Neutrophil (primary cell): Measurements from ENCODE around the gene ATG5.

ENCODE experiments used
- H3K27ac ChIP-seq: fragments of 200-600 bp; sonication (generic); 2 replicates; pipeline ENCODE4 v1.5.1; 2016; ENCODE audit warnings: mild to moderate bottlenecking, moderate library complexity
- H3K27me3 ChIP-seq: fragments of 200-600 bp; sonication (generic); 2 replicates; pipeline ENCODE4 v1.6.0; 2016; ENCODE audit warnings: mild to moderate bottlenecking
- H3K36me3 ChIP-seq: fragments of 200-600 bp; sonication (generic); 2 replicates; pipeline ENCODE4 v1.5.1; 2017
- H3K4me1 ChIP-seq, 2 experiments: fragments of 200-600 bp in 1 of 2; sonication (generic) in 1 of 2; 1 replicate in 1 of 2; 2 replicates in 1 of 2; pipeline versions ENCODE4 v1.5.1 to v1.6.1; 2013 to 2016; ENCODE audit warnings: low read depth in 1 of 2, low read length in 1 of 2, mild to moderate bottlenecking in 1 of 2, moderate library complexity in 1 of 2; ENCODE audit not compliant: control insufficient read depth in 1 of 2, insufficient read depth in 1 of 2
- H3K4me3 ChIP-seq, 2 experiments: fragments of 200-600 bp in 1 of 2; sonication (generic) in 1 of 2; 1 replicate in 1 of 2; 2 replicates in 1 of 2; pipeline ENCODE4 v1.5.1; 2013 to 2016; ENCODE audit warnings: low read depth in 1 of 2, low read length in 1 of 2, mild to moderate bottlenecking in 1 of 2, moderate library complexity in 1 of 2
- H3K9me3 ChIP-seq: fragments of 200-600 bp; sonication (generic); 2 replicates; pipeline ENCODE4 v1.5.1; 2016
- CTCF ChIP-seq: fragments of 200-600 bp; sonication (generic); IDR thresholded peaks from 2 replicates; pipeline ENCODE4 v1.5.1; 2016; ENCODE audit warnings: antibody characterized with exemption

ATG5 gene

GRCh38 chr6:106165885-106166485 lies 159.6 kb downstream of the ATG5 start:
- Histone ChIP-seq H3K4me3 (no peak overlapping the region), H3K27ac (no peak overlapping the region)

GRCh38 chr6:106163966-106164877 lies 161.3 kb downstream of the ATG5 start:
- TF ChIP-seq CTCF = no peak
- H3K9me3 ChIP-seq = no peaks in the 10 kb centered on the region
- H3K27ac ChIP-seq = peak overlapping the region; percentile 94

More at GRCh38 chr6:106165885-106166485, 159.6 kb downstream of the ATG5 start:
- Histone ChIP-seq H3K9me3 (no peaks in the 10 kb centered on the region), H3K4me1 (peaks cover 22 to 23% of the 10 kb centered on the region in 2 experiments), H3K27me3 (no peaks in the 10 kb centered on the region), H3K36me3 (no peaks in the 10 kb centered on the region)
- no peak for TF ChIP-seq CTCF

GRCh38 chr6:106163446-106163965 lies 162.1 kb downstream of the ATG5 start:
- H3K9me3 ChIP-seq = no peaks in the 10 kb centered on the region
- peak; percentile 48 for TF ChIP-seq CTCF
- H3K27me3 ChIP-seq = no peaks in the 10 kb centered on the region
- peak overlapping the region; percentile 94 for H3K27ac ChIP-seq
- peak overlapping the region; percentile 37 to 43 for H3K4me3 ChIP-seq
- H3K36me3 ChIP-seq = no peaks in the 10 kb centered on the region
- peaks cover 22 to 23% of the 10 kb centered on the region in 2 experiments for H3K4me1 ChIP-seq

More at GRCh38 chr6:106163966-106164877, 161.3 kb downstream of the ATG5 start:
- H3K36me3 ChIP-seq = no peaks in the 10 kb centered on the region
- H3K4me3 ChIP-seq = peak overlapping the region; percentile 37 to 43
- H3K27me3 ChIP-seq = no peaks in the 10 kb centered on the region
- peaks cover 22 to 23% of the 10 kb centered on the region in 2 experiments for H3K4me1 ChIP-seq

GRCh38 chr6:106162921-106163320 lies 162.6 kb downstream of the ATG5 start:
- Histone ChIP-seq H3K4me3 (no peak overlapping the region), H3K4me1 (peaks cover 22 to 23% of the 10 kb centered on the region in 2 experiments), H3K27ac (peak overlapping the region; percentile 94)

More at GRCh38 chr6:106162921-106163320, 162.6 kb downstream of the ATG5 start:
- Histone ChIP-seq H3K36me3 (no peaks in the 10 kb centered on the region), H3K27me3 (no peaks in the 10 kb centered on the region), H3K9me3 (no peaks in the 10 kb centered on the region)
- TF ChIP-seq CTCF = no peak
